DMS53 treated with DMSO at 0.1 percent for 48 hours (cell line): Measurements from ENCODE around the gene DCX.

ENCODE experiments used
- DNase-seq: peaks from one replicate; lab custom pipeline; 2025; ENCODE audit not compliant: unreplicated experiment; lab: John Stamatoyannopoulos, UW

Gene DCX

GRCh38 chrX:111318901-111319300 is 93.1 kb downstream of the DCX start:
- DNase-seq = no peak

- DNase-seq = peak; percentile 2
These were observed 102.9 kb downstream of the DCX start for GRCh38 chrX:111309083-111309482.

GRCh38 chrX:111308039-111308438 is 104.0 kb downstream of the DCX start:
- DNase-seq = no peak

- DNase-seq = no peak
These were observed 109.7 kb downstream of the DCX start for GRCh38 chrX:111302284-111302683.

- DNase-seq = no peak
These were observed 123.2 kb downstream of the DCX start for GRCh38 chrX:111288841-111289240.

GRCh38 chrX:111284631-111285293 is 127.2 kb downstream of the DCX start:
- no peak for DNase-seq

GRCh38 chrX:111283446-111283845 is 128.5 kb downstream of the DCX start:
- no peak for DNase-seq

- no peak for DNase-seq
These were observed 129.0 kb downstream of the DCX start for GRCh38 chrX:111282991-111283390.

GRCh38 chrX:111282139-111282538 is 129.9 kb downstream of the DCX start:
- no peak for DNase-seq

GRCh38 chrX:111270339-111270738 is 141.7 kb downstream of the DCX start, which contains the start of gene CAPN6:
CAPN6 (minus strand) TSS chrX:111270483; CDS start chrX:111263936, 6,547 bp downstream.
- no peak for DNase-seq

- no peak for DNase-seq
These were observed 143.5 kb downstream of the DCX start for GRCh38 chrX:111268506-111268905.

GRCh38 chrX:111265486-111265885 is 146.5 kb downstream of the DCX start:
- DNase-seq = no peak

- DNase-seq = no peak
These were observed 147.6 kb downstream of the DCX start for GRCh38 chrX:111264385-111264784.

- DNase-seq = no peak
These were observed 149.9 kb downstream of the DCX start for GRCh38 chrX:111262086-111262485.

GRCh38 chrX:111260451-111260850 is 151.5 kb downstream of the DCX start:
- DNase-seq = no peak

GRCh38 chrX:111259559-111259958 is 152.4 kb downstream of the DCX start:
- no peak for DNase-seq

GRCh38 chrX:111257733-111258132 is 154.3 kb downstream of the DCX start:
- DNase-seq = no peak

- no peak for DNase-seq
These were observed 156.9 kb downstream of the DCX start for GRCh38 chrX:111254896-111255693.

GRCh38 chrX:111244235-111244750 is 167.7 kb downstream of the DCX start:
- peak; percentile 23 for DNase-seq
